Regular cardiac myocyte (primary cell): ENCODE data around the gene CCDC183. TPM values are rescaled to one million over a fixed set of nuclear protein-coding genes. Genes with fewer than 3 reads are reported as not detected.

ENCODE experiments used
- total RNA-seq: library from RNA; depleted of rRNA; stranded (reverse); fragments of >200 nt; gene quantifications from 2 replicates; pipeline ENCODE4 v1.2.3, GENCODE V29; 2014

CCDC183 gene
- under 0.01 and 0.28 TPM in 2 replicates for total RNA-seq

DNA sequence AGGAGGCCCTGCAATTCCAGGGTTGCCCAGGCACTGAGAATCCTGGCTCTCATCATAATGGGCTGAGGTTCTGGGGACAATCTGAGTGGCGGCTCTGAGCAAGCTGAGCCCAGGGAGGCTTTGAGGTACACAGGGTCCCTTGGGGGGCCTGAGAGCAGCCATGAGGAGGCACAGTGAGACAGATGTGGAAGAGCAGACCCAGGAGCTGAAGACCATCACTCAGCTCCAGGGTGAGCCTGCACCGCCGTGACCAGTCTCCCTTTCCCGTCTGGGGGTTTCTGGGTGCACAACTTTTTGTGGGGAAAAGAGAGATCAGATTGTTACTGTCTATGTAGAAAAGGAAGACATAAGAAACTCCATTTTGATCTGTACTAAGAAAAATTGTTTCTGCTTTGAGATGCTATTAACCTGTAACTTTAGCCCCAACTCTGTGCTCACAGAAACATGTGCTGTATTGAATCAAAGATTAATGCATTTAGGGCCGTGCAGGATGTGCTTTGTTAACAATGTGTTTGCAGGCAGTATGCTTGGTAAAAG is at the start of gene CCDC183:
Gene CCDC183 (plus strand): TSS at position 101 of the 537 bp plus-strand sequence. CDS start 60 bp downstream, at position 161.

DNA sequence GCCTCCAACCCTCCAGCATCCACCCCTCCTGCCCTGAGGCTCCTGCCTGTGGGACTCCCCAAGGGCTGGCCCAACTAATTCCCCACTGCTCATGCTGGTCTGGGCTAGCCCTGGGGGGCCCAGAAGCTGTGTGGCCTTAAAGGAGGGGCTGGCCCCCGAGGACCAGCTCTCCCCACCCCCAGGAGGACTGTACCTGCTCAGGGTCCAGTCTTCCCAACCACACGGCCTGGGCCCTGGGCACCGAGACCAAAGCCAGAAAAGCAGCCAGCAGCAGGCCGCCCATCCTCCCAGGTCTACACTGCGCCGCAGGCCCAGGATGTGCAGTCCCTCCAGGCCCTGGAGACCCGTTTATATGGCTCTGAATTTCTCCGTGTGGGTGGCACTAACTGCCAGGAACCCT is 47.9 kb upstream of the CCDC183 start, which contains the start of gene LCN6:
Gene LCN6 (minus strand): TSS at position 325 of the 400 bp plus-strand sequence. CDS start 42 bp downstream, at position 283.

DNA sequence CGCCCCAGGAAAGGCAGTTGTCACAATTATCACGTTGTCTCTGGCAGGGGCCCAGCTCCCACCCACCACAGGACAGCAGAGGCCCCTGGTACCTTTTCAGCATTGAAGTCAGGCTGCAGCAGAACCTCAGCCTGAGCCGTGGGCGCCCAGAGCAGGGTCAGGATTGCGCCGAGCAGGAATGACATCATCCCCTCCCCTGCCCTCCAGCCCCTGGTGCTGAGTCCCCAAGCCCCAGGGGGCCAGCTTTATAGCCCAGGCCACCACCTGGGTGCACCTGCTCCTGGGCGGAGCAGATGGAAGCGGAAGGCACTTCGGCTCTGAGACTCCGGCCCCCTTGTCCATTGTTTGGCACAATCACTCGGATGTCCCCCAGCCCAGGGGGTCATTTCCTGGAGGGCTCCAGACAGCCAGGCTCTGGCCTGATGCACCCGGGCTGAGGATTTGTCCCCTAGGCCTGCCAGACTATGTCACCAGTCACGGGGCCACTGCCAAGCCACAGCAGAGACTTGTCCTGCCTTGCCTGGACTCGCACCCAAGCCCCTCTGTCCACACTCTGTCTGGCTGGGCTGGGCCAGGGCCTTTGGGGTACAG is 31.7 kb upstream of the CCDC183 start, which contains the start of gene LCN15:
Gene LCN15 (minus strand): TSS at position 218 of the 591 bp plus-strand sequence. CDS start 30 bp downstream, at position 188.

DNA sequence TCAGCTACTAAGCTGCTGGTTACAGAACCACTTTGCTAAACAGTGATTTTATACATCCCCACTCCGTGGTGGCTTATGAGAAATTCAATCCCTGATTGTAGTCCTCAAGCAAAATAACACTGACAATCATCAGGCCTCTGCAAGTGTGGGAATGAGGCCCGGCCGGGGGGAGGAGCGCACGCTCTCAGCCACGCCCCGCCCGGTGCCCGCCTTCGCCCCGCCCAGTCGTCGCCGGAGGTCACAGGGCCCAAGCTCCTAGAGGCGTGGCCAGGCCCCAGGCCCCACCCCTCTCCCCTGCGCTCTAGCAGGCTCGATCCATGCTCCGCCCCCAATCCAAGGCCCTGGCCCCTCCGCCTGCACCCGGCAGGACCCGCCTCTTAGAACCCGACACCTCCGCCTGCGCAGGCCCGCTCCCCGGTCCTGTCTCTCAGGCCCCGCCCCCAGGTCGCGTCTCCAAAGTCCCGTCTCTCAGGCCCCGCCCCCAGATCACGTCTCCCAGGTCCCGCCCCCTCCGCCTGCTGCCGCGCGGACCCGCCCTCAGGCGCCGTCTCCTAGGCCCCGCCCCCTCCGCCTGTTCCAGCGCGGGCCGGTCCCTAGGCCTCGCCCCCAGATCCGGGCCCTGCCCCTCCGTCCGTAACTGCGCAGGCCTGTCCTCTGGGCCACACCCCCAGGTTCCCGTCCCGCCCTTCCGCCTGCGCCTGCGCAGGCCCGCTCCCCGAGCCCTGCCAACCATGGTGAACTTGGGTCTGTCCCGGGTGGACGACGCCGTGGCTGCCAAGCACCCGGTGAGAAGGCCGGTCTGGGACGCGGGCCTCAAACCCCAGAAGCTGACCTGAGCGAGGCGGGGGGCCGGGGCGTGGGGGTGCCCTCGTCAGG is 5.3 kb upstream of the CCDC183 start, which contains the start of gene TMEM141:
Gene TMEM141 (plus strand): TSS at position 705 of the 876 bp plus-strand sequence. CDS start 27 bp downstream, at position 732.

DNA sequence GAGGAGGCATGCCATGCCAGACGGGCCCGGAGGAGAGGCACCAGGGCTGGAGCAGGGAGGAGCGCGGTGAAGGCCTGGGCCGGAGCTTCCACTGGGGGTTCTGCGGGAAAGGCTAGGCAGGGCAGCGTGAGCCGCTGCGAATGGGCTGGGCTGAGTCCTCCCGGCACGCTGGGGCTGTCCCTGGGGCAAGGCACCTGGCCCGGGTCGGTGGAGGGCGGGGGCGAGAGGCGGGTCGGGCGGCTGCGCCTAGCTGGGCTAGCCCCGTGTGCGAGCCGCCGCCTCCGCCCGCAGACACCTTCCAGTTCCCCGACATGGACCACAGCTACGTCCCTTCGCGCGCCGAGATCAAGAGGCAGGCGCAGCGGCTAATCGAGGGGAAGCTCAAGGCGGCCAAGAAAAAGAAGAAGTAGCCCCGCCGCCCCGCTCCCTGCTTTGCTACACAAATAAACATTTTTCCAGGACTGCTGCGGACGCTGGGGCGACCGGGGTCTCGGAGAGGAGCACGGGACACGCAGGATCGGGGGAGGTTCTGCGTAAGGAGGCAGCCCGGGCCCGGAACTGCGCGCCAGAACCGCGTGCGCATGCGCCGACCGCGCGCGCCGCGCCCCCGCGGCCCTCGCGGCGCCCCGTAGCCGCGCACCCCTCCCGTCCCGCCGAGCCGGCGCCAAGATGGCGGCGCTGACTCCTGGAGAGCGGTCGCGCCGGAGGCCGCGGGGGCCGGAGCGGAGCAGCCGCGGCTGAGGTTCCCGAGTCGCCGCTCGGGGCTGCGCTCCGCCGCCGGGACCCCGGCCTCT is 11.3 kb downstream of the CCDC183 start, which contains the start of gene RABL6:
Gene RABL6 (plus strand): TSS at position 668 of the 794 bp plus-strand sequence. CDS start 249 bp downstream, outside the sequence.

DNA sequence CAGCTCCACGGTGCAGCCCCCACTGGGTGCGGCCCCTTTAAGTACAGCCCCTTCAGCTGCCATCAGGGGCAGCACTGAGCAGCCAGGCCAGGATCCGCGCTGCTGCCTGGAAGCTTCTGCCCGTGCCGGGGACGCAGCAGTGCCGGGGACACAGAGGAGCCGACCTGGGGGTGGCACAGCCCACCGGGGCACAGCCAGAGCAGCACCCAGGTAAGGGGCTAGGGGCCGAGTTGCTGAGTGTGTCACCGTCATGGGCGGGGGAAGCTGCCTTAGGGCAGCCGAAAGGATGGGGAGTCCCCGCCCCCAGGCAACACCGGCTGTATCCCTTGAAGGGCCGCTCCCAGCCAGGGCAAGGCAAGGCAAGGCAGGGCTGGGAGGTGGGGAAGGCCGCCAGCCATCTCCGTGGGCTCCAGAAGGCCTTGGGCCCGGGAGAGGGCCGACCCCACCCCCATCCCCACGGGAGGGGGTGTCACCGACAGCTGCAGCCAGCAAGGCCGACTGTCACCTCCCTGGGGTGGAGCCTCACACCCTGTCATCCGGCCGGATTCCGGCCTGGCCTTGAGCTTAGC is 46.3 kb downstream of the CCDC183 start, which contains the start of gene AJM1:
Gene AJM1 (plus strand): TSS at position 99 of the 569 bp plus-strand sequence. CDS start 1,937 bp downstream, outside the sequence.

DNA sequence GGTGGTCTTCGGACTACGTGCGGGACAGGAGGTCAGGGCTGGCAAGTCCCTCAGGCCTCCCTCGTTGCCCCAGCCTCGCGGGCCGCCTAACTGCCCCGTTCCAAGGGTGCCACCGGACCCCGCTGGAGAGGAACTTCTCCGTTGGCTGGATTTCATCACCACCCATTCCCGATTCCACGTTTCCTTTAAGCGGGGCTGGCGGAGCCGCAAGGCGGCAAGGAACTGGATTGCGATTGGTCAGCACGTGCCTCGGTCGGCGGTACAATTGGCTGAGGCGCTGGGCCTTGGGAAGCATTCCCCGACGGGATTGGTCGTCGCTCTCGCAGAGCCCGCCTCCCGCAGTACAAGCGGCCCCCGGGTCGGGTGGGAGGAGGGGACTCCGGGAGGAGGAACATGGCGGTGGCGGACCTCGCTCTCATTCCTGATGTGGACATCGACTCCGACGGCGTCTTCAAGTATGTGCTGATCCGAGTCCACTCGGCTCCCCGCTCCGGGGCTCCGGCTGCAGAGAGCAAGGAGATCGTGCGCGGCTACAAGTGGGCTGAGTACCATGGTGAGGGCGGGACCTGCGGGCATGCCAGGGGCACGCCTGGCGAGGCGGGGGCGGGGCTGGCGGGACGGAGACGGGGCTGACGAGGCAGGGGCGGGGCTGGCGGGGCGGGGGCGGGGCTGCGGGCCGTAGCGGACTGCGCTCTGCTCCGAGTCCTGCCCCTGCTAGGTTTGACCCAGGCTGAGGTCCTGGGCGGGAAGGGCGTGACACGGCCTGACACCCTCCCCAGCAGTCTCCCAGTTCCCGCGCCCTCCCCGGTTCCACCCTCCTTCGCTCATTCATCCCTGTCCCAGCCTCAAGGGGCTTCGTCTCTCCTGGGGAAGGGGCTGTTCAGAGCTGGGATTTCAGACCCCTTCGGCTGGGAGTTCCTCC is 53.2 kb downstream of the CCDC183 start, which contains the start of gene PHPT1:
Gene PHPT1 (plus strand): TSS at position 372 of the 922 bp plus-strand sequence. CDS start 22 bp downstream, at position 394.

DNA sequence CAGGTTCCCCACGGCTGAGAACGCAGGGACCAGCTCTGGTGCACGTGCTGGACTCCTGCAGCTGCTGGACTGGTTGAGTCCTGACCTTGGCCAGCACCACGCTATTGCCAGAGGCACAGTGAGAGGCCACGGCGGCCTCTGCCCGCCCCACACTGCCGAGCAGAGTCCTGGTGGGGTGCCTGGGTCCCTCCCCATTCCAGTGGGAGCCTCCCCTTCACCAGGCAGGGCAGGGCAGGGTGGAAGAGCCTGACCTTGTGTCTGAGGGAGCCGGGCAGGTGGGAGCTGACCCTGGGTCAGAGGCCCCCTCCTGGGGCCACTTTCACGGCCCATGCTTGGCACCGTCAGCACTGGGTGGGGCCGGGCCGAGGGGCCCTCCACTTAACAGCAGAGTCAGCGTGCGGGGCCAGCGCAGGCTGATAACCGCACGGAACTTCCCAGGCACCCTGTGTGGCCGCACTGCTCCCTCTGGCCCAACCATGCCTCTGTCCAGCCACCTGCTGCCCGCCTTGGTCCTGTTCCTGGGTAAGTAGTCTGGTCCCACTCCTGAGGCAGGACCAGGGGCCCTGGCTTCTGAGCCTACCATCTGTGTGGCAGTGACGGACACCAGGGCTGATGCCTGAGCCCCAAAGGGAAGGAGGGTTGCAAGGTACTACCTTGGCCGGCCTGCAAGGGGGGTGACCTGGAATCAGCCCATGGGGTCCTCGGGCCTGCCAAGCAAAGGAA is 56.0 kb downstream of the CCDC183 start, which contains the start of gene MAMDC4:
Gene MAMDC4 (plus strand): TSS at position 406 of the 723 bp plus-strand sequence. CDS start 71 bp downstream, at position 477.

Other genes starting within 250 kb of the CCDC183 start
- 38.3 and 57.8 TPM in 2 replicates for gene EGFL7, start 133.4 kb upstream of the CCDC183 start, total RNA-seq
- gene AGPAT2, start 108.9 kb upstream of the CCDC183 start, total RNA-seq: 54.1 and 55.0 TPM in 2 replicates
- 8.1 and 12.1 TPM in 2 replicates for gene DIPK1B, start 83.8 kb upstream of the CCDC183 start, total RNA-seq
- gene LCN10, start 53.4 kb upstream of the CCDC183 start, total RNA-seq: not detected in 2 replicates
- gene LCN6, start 47.8 kb upstream of the CCDC183 start, total RNA-seq: not detected in 2 replicates
- not detected in 2 replicates for gene LCN8, start 38.1 kb upstream of the CCDC183 start, total RNA-seq
- gene LCN15, start 31.8 kb upstream of the CCDC183 start, total RNA-seq: not detected in 2 replicates
- gene TMEM141, start 5.0 kb upstream of the CCDC183 start, total RNA-seq: 84.2 and 95.0 TPM in 2 replicates
- gene RABL6, start 11.6 kb downstream of the CCDC183 start, total RNA-seq: 41.4 and 79.9 TPM in 2 replicates
- 1.5 and 6.8 TPM in 2 replicates for gene AJM1, start 46.1 kb downstream of the CCDC183 start, total RNA-seq
- gene PHPT1, start 53.1 kb downstream of the CCDC183 start, total RNA-seq: 96.0 and 110 TPM in 2 replicates
- gene MAMDC4, start 56.0 kb downstream of the CCDC183 start, total RNA-seq: 3.3 and 9.6 TPM in 2 replicates
- 297 and 393 TPM in 2 replicates for gene EDF1, start 70.0 kb downstream of the CCDC183 start, total RNA-seq
- gene TRAF2, start 90.2 kb downstream of the CCDC183 start, total RNA-seq: 9.0 and 28.9 TPM in 2 replicates
- 161 and 176 TPM in 2 replicates for gene FBXW5, start 148.4 kb downstream of the CCDC183 start, total RNA-seq
- 0.19 TPM in 1 of 2 replicates, not detected in the other for gene C8G, start 148.9 kb downstream of the CCDC183 start, total RNA-seq
- not detected in 2 replicates for gene LCN12, start 155.9 kb downstream of the CCDC183 start, total RNA-seq
- gene PTGDS, start 181.2 kb downstream of the CCDC183 start, total RNA-seq: 1.7 TPM in 1 of 2 replicates, not detected in the other
- gene LCNL1, start 186.7 kb downstream of the CCDC183 start, total RNA-seq: 0.85 TPM in 1 of 2 replicates, not detected in the other
- gene PAXX, start 196.1 kb downstream of the CCDC183 start, total RNA-seq: 14.9 and 23.6 TPM in 2 replicates
- gene CLIC3, start 200.2 kb downstream of the CCDC183 start, total RNA-seq: 0.56 and 1.7 TPM in 2 replicates
- 10.4 and 20.3 TPM in 2 replicates for gene ABCA2, start 231.9 kb downstream of the CCDC183 start, total RNA-seq
- not detected in 2 replicates for gene FUT7, start 235.8 kb downstream of the CCDC183 start, total RNA-seq
- gene NPDC1, start 249.8 kb downstream of the CCDC183 start, total RNA-seq: 14.6 and 20.3 TPM in 2 replicates